RWPE2 (cell line): ENCODE measurements around the gene PCNA.

ENCODE experiments used
- ATAC-seq: fragments of 200-7000 bp; cut with Tn5 transposase; 3 replicates; pipeline ENCODE4 v1.9.1; 2021; ENCODE audit warnings: low read depth
- DNase-seq: peaks from one replicate; pipeline ENCODE4 v3.0.0-alpha.2; 2020; ENCODE audit warnings: low spot score
- H3K27ac ChIP-seq: fragments of 450-650 bp; 2 replicates; pipeline ENCODE4 v1.5.1; 2017; ENCODE audit warnings: mild to moderate bottlenecking; ENCODE audit not compliant: poor library complexity, severe bottlenecking
- H3K27me3 ChIP-seq: fragments of 250-450 bp; sonication (Bioruptor Pico); 2 replicates; pipeline ENCODE4 v1.5.1; 2021; ENCODE audit warnings: mild to moderate bottlenecking, moderate library complexity; ENCODE audit not compliant: insufficient read depth, poor library complexity, severe bottlenecking
- H3K36me3 ChIP-seq: fragments of 250-450 bp; sonication (Bioruptor Pico); 2 replicates; pipeline ENCODE4 v1.5.1; 2020; ENCODE audit warnings: low read depth, mild to moderate bottlenecking, moderate library complexity
- H3K4me1 ChIP-seq: fragments of 250-450 bp; sonication (Bioruptor Pico); 2 replicates; pipeline ENCODE4 v1.5.1; 2021; ENCODE audit warnings: mild to moderate bottlenecking, moderate library complexity; ENCODE audit not compliant: insufficient read depth, poor library complexity, severe bottlenecking
- H3K4me3 ChIP-seq: fragments of 250-450 bp; sonication (Bioruptor Pico); 2 replicates; pipeline ENCODE4 v1.5.1; 2021; ENCODE audit warnings: mild to moderate bottlenecking, moderate library complexity; ENCODE audit not compliant: severe bottlenecking
- H3K9me3 ChIP-seq: fragments of 250-450 bp; sonication (Bioruptor Pico); 2 replicates; pipeline ENCODE4 v1.5.1; 2021; ENCODE audit warnings: mild to moderate bottlenecking, moderate library complexity; ENCODE audit not compliant: severe bottlenecking
- CTCF ChIP-seq: fragments of 450-650 bp; IDR thresholded peaks from one replicate; pipeline ENCODE4 v1.5.1; 2017; ENCODE audit warnings: mild to moderate bottlenecking, moderate library complexity; ENCODE audit not compliant: poor library complexity, severe bottlenecking

Gene PCNA

GRCh38 chr20:5070081-5070480 lies 49.7 kb downstream of the PCNA start:
- H3K27me3 ChIP-seq = no peaks in the 10 kb centered on the region
- no peak for TF ChIP-seq CTCF
- H3K4me1 ChIP-seq = peaks cover 27% of the 10 kb centered on the region
- ATAC-seq (no peak), DNase-seq (no peak)
- H3K36me3 ChIP-seq = no peaks in the 10 kb centered on the region
- H3K9me3 ChIP-seq = no peaks in the 10 kb centered on the region
- no peak overlapping the region for H3K4me3 ChIP-seq
- no peak overlapping the region for H3K27ac ChIP-seq

- no peak overlapping the region for H3K4me3 ChIP-seq
- ATAC-seq (no peak), DNase-seq (no peak)
- no peak for TF ChIP-seq CTCF
- H3K27me3 ChIP-seq = no peaks in the 10 kb centered on the region
- H3K27ac ChIP-seq = no peak overlapping the region
- H3K4me1 ChIP-seq = peaks cover 27% of the 10 kb centered on the region
- no peaks in the 10 kb centered on the region for H3K36me3 ChIP-seq
- H3K9me3 ChIP-seq = no peaks in the 10 kb centered on the region
These were observed 50.5 kb downstream of the PCNA start for GRCh38 chr20:5069141-5069806.

GRCh38 chr20:5067877-5068645 lies 51.7 kb downstream of the PCNA start:
- H3K36me3 ChIP-seq = no peaks in the 10 kb centered on the region
- ATAC-seq (no peak), DNase-seq (no peak)

GRCh38 chr20:5065879-5066383 lies 53.8 kb downstream of the PCNA start:
- TF ChIP-seq CTCF = no peak
- Histone ChIP-seq H3K36me3 (no peaks in the 10 kb centered on the region), H3K27ac (peak overlapping the region; percentile 73), H3K9me3 (no peaks in the 10 kb centered on the region), H3K27me3 (no peaks in the 10 kb centered on the region), H3K4me1 (peaks cover 20% of the 10 kb centered on the region), H3K4me3 (no peak overlapping the region)
- DNase-seq = peak; percentile 98
- peak; percentile 88 for ATAC-seq

More at GRCh38 chr20:5067877-5068645, 51.7 kb downstream of the PCNA start:
- Histone ChIP-seq H3K9me3 (no peaks in the 10 kb centered on the region), H3K27me3 (no peaks in the 10 kb centered on the region), H3K4me1 (peaks cover 15% of the 10 kb centered on the region), H3K27ac (no peak overlapping the region), H3K4me3 (no peak overlapping the region)
- TF ChIP-seq CTCF = no peak
